Fibroblast of skin of scalp (primary cell): ENCODE measurements around the gene CLEC2L.

Experiments used
- DNase-seq: peaks from one replicate; pipeline ENCODE4 v3.0.0-alpha.2; 2013

CLEC2L gene

GRCh38 chr7:139576179-139576973 lies 52.9 kb downstream of the CLEC2L start:
- no peak for DNase-seq

GRCh38 chr7:139580435-139580834 lies 57.0 kb downstream of the CLEC2L start:
- DNase-seq, result no peak

DNA sequence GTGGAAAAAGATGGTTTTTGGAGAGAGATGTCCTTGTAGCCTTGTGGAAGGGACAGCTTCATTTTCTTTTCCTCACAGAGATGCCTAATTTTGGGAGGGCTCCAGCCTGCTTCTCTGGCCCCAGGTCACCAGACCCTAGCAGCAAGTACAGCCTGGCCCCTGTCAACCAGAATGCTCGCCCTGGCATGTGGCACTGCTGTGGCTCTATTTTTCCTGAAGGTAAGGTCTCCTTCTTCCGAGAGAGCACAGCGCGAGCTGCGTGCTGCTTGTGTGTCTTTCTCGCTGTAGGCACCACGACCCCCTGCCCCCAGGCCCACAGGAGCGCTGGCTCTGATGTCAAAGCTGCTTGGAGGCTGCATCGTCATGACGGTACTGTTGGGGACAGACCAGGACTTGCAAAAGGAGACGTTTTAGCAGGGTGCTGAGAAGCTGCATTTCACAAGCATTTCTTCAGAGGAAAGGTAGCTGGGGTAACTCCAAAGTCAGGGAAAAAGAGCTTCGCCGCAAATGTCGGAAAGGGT lies 58.7 kb downstream of the CLEC2L start:
- DNase-seq, result no peak

DNA sequence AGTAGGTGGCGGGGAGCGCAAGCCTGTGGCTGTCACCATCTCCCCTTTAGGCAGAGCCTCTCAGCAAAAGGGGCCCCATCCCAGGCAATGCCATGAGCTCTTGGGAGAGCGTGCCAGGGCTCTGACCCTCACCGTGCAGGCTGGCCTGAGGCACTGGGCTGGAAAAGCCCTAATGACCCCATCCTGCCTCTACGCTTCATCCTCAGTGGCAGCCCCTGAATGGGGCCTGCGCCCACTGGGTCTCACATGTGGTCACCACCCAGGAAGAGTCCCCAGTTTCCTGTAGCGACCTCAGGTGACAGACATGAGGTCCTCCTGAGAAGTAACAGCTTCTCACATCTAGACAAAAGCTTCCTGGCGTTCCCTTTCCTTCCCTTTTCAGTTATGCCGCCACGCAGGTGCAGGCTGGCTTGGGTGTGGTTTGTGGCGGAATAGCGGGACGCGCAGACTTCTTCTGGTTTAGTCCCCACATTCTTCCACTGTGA lies 59.2 kb downstream of the CLEC2L start:
- DNase-seq, result no peak

- DNase-seq, result no peak
Measured at GRCh38 chr7:139583826-139584553, 60.5 kb downstream of the CLEC2L start.

GRCh38 chr7:139585042-139585441 lies 61.6 kb downstream of the CLEC2L start:
- no peak for DNase-seq

DNA sequence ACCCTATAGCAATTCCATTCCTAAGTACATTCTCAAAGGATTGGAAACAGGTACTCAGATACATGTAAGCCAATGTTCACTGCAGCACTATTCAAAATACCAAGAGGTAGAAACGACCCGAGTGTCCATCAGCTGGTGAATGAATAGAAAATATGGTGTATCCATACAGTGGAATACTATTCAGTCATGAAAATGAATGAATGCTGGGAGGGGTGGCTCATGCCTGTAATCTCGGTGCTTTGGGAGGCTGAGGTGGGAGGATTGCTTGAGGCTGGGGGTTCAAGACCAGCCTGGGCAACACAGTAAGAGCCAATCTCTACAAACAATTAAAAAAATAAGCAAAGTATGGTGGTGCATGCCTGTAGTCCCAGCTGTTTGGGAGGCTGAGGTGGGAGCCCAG lies 62.8 kb downstream of the CLEC2L start:
- DNase-seq, result no peak

GRCh38 chr7:139587535-139587934 lies 64.0 kb downstream of the CLEC2L start:
- no peak for DNase-seq

GRCh38 chr7:139588632-139589031 lies 65.1 kb downstream of the CLEC2L start:
- DNase-seq, result no peak

- no peak for DNase-seq
Measured at GRCh38 chr7:139589474-139589873, 66.0 kb downstream of the CLEC2L start.

- DNase-seq, result no peak
Measured at GRCh38 chr7:139591550-139592195, 68.2 kb downstream of the CLEC2L start.

DNA sequence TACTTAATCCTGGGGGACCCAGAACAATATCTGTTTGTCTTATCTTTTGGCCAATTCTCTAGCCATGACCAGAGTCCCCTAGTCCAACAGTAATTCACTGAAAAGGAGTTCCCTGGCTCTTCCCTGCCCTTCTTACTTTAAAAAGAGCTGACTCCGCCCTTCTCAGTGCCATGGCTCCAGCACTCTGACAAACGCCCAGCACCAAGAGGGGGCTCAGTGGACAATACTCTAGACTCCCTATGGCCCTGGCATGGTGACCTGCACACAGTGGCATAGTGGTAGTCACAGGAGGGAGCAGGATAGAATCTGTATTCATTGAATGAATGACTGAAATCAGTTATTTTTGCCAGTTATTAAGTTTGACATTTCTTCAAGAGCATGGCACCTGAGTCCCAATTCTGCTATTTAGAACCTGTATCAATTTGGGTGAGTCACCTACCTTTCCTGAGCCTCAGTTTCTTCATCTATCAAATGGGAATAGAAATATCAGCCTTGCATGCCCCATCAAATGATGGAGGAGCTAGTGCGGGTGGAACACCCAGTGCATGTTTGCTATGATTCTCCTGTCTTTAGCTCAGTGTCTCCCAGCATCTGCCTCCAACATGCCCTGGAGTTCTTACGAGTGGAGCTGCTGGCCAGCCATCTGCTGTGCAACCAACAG lies 69.4 kb downstream of the CLEC2L start:
- no peak for DNase-seq

DNA sequence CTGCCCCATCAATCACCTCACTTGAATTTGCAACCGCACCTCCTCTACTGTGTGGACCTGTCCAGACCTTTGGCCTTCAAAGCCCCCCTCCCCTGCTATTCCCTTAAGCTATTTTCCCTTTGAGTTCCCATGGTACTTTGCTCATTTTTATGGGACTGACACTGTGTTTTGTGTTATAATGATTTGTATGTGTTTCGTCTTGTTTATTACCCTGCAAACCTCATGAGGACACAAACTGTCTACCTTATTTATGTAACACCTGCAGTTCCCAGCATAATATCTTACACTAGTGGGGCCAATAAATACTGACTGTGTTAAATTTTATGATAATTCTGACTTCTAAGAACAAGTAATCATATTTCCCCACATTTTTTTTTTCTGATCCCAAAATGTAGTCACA lies 70.6 kb downstream of the CLEC2L start:
- no peak for DNase-seq
